Upper lobe of left lung (tissue), 4 donors: ENCODE data around the gene TMPRSS13.

Experiments used
- EP300 ChIP-seq, 4 donors: sonication (generic); formaldehyde crosslinking; IDR thresholded peaks; one replicate each; pipeline ENCODE4 v1.5.1; 2017; ENCODE audit warnings: antibody characterized with exemption in 4 of 4, control low read depth in 2 of 4
- POLR2A ChIP-seq, 4 donors: fragments of 450-650 bp; IDR thresholded peaks; one replicate each; pipeline ENCODE4 v1.5.1; 2016 to 2017; ENCODE audit warnings: antibody characterized with exemption in 4 of 4, mild to moderate bottlenecking in 2 of 4
- TF ChIP-seq, protein P1 (sequence below), 6 experiments: fragments of 450-650 bp in 4 of 6; fragments of 200-600 bp in 2 of 6; sonication (generic) in 2 of 6; IDR thresholded peaks; one replicate each; pipeline ENCODE4 v1.5.1; 2016 to 2019; ENCODE audit warnings: antibody characterized with exemption in 6 of 6

DNA sequence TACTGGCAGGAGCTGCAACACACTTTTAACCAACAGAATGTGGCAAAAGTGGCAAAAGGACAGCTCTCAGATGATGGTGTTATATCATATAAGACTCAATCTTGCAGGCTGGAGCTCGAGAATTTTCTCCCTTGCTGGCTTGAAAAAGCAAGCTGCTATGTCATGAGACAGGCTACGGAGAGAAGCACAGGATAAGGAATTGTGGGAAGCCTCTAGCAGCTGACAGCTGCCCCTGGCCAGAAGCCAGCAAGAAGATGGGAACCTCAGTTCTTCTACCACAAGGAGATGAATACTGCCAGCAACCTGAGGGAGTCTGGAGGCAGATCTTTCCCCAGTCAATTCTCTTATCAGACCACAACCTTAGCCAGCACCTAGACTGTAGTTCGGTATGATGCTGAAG is 77.3 kb downstream of the TMPRSS13 start:
- TF ChIP-seq POLR2A (IDR thresholded peaks at IDR 0.05) (no peak), EP300 (IDR thresholded peaks at IDR 0.05) (no peak)
- TF ChIP-seq, protein P1, sequence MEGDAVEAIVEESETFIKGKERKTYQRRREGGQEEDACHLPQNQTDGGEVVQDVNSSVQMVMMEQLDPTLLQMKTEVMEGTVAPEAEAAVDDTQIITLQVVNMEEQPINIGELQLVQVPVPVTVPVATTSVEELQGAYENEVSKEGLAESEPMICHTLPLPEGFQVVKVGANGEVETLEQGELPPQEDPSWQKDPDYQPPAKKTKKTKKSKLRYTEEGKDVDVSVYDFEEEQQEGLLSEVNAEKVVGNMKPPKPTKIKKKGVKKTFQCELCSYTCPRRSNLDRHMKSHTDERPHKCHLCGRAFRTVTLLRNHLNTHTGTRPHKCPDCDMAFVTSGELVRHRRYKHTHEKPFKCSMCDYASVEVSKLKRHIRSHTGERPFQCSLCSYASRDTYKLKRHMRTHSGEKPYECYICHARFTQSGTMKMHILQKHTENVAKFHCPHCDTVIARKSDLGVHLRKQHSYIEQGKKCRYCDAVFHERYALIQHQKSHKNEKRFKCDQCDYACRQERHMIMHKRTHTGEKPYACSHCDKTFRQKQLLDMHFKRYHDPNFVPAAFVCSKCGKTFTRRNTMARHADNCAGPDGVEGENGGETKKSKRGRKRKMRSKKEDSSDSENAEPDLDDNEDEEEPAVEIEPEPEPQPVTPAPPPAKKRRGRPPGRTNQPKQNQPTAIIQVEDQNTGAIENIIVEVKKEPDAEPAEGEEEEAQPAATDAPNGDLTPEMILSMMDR (IDR thresholded peaks at IDR 0.05) = no peak
